H9 (cell line): ENCODE measurements around the gene BZW2. TPM values are rescaled to one million over a fixed set of nuclear protein-coding genes. Genes with fewer than 3 reads are reported as not detected.

ENCODE experiments used
- DNase-seq: peaks from one replicate; pipeline ENCODE4 v3.0.0-alpha.2; 2017
- H2AFZ ChIP-seq: one replicate; pipeline ENCODE4 v1.6.1; 2013; ENCODE audit warnings: mild to moderate bottlenecking, low read length, control low read depth, moderate library complexity
- H2AK5ac ChIP-seq: 2 replicates; pipeline ENCODE4 v1.6.1; 2013; ENCODE audit warnings: low read length, control low read depth, mixed read lengths; ENCODE audit not compliant: insufficient read length
- H2BK120ac ChIP-seq: one replicate; pipeline ENCODE4 v1.6.1; 2013; ENCODE audit warnings: low read depth, mild to moderate bottlenecking, low read length, control low read depth, inconsistent platforms; ENCODE audit not compliant: poor library complexity, severe bottlenecking
- H2BK12ac ChIP-seq: 2 replicates; pipeline ENCODE4 v1.6.1; 2013; ENCODE audit warnings: low read length, control low read depth, mixed read lengths, low read depth; ENCODE audit not compliant: insufficient read length
- H2BK15ac ChIP-seq: 2 replicates; pipeline ENCODE4 v1.6.1; 2013; ENCODE audit warnings: low read depth, low read length, control low read depth
- H2BK20ac ChIP-seq: one replicate; pipeline ENCODE4 v1.6.1; 2013; ENCODE audit warnings: low read depth, mild to moderate bottlenecking, low read length, control low read depth, inconsistent platforms; ENCODE audit not compliant: poor library complexity, severe bottlenecking
- H2BK5ac ChIP-seq: 2 replicates; pipeline ENCODE4 v1.6.1; 2013; ENCODE audit warnings: low read length, control low read depth, mixed read lengths; ENCODE audit not compliant: insufficient read length
- H3K14ac ChIP-seq: 2 replicates; pipeline ENCODE4 v1.6.1; 2013; ENCODE audit warnings: low read length, control low read depth; ENCODE audit not compliant: insufficient read depth
- H3K18ac ChIP-seq: 2 replicates; pipeline ENCODE4 v1.6.1; 2013; ENCODE audit warnings: low read depth, mild to moderate bottlenecking, mixed read lengths, low read length, control low read depth; ENCODE audit not compliant: insufficient read length
- H3K23ac ChIP-seq: 2 replicates; pipeline ENCODE4 v1.6.1; 2013; ENCODE audit warnings: low read length, control low read depth, mixed read lengths, low read depth; ENCODE audit not compliant: insufficient read length
- H3K23me2 ChIP-seq: 2 replicates; pipeline ENCODE4 v1.6.1; 2013; ENCODE audit warnings: low read depth, mild to moderate bottlenecking, mixed read lengths, low read length, control low read depth; ENCODE audit not compliant: insufficient read length, poor library complexity, severe bottlenecking
- H3K27ac ChIP-seq: 2 replicates; pipeline ENCODE4 v1.5.1; 2013; ENCODE audit warnings: low read length, control low read depth, mixed read lengths, low read depth; ENCODE audit not compliant: insufficient read length
- H3K27me3 ChIP-seq: 2 replicates; pipeline ENCODE4 v1.6.1; 2013; ENCODE audit warnings: low read length, control low read depth, inconsistent platforms; ENCODE audit not compliant: insufficient read depth
- H3K4ac ChIP-seq: 2 replicates; pipeline ENCODE4 v1.6.1; 2013; ENCODE audit warnings: low read depth, mild to moderate bottlenecking, control low read depth, inconsistent platforms, low read length, moderate library complexity
- H3K4me1 ChIP-seq: 2 replicates; pipeline ENCODE4 v1.6.1; 2013; ENCODE audit warnings: low read length, control low read depth, inconsistent platforms; ENCODE audit not compliant: insufficient read depth
- H3K4me2 ChIP-seq: 2 replicates; pipeline ENCODE4 v1.6.1; 2013; ENCODE audit warnings: low read length, control low read depth, mixed read lengths; ENCODE audit not compliant: insufficient read length, insufficient read depth
- H3K56ac ChIP-seq: 2 replicates; pipeline ENCODE4 v1.6.1; 2013; ENCODE audit warnings: low read depth, mild to moderate bottlenecking, mixed read lengths, low read length, control low read depth; ENCODE audit not compliant: insufficient read length
- H3K79me1 ChIP-seq: 2 replicates; pipeline ENCODE4 v1.6.1; 2013; ENCODE audit warnings: low read depth, mild to moderate bottlenecking, moderate library complexity, low read length, control low read depth, inconsistent platforms; ENCODE audit not compliant: insufficient read depth, poor library complexity, severe bottlenecking
- H3K79me2 ChIP-seq: 2 replicates; pipeline ENCODE4 v1.6.1; 2013; ENCODE audit warnings: low read length, control low read depth, inconsistent platforms; ENCODE audit not compliant: insufficient read depth
- H3K9ac ChIP-seq: 2 replicates; pipeline ENCODE4 v1.6.1; 2013; ENCODE audit warnings: low read length, control low read depth, mixed read lengths; ENCODE audit not compliant: insufficient read length; ENCODE audit errors: extremely low read depth
- H3K9me3 ChIP-seq: one replicate; pipeline ENCODE4 v1.6.1; 2013; ENCODE audit warnings: low read depth, low read length, inconsistent platforms; ENCODE audit not compliant: control insufficient read depth
- H3T11ph ChIP-seq: one replicate; pipeline ENCODE4 v1.6.1; 2013; ENCODE audit warnings: mild to moderate bottlenecking, low read length, control low read depth, inconsistent platforms
- H4K20me1 ChIP-seq: one replicate; pipeline ENCODE4 v1.6.1; 2013; ENCODE audit not compliant: control insufficient read depth, insufficient read length, insufficient read depth
- H4K5ac ChIP-seq: 2 replicates; pipeline ENCODE4 v1.6.1; 2013; ENCODE audit warnings: low read depth, mild to moderate bottlenecking, mixed read lengths, low read length, control low read depth; ENCODE audit not compliant: insufficient read length
- H4K8ac ChIP-seq: replicated peaks from 2 replicates; pipeline ENCODE4 v1.6.1; 2013; ENCODE audit warnings: low read length, control low read depth, mixed read lengths, low read depth; ENCODE audit not compliant: insufficient read length
- H4K91ac ChIP-seq: 2 replicates; pipeline ENCODE4 v1.6.1; 2013; ENCODE audit warnings: low read depth, mild to moderate bottlenecking, moderate library complexity, mixed read lengths, low read length, control low read depth; ENCODE audit not compliant: insufficient read length
- H3K27ac Mint-ChIP-seq, 3 experiments: 2 replicates in 2 of 3; 3 replicates in 1 of 3; pipeline ENCODE4 v1.8.0; 2020 to 2021; ENCODE audit warnings: mixed read lengths in 3 of 3, mild to moderate bottlenecking in 1 of 3, moderate library complexity in 1 of 3
- H3K27me3 Mint-ChIP-seq: 2 replicates; pipeline ENCODE4 v1.8.0; 2021; ENCODE audit warnings: low read depth, mild to moderate bottlenecking, moderate library complexity, mixed read lengths
- H3K36me3 Mint-ChIP-seq, 3 experiments: 2 replicates in 2 of 3; 3 replicates in 1 of 3; pipeline ENCODE4 v1.8.0; 2020 to 2021; ENCODE audit warnings: low read depth in 3 of 3, mixed read lengths in 3 of 3; ENCODE audit not compliant: insufficient read depth in 1 of 3
- H3K4me1 Mint-ChIP-seq, 2 experiments: 2 replicates each; pipeline ENCODE4 v1.8.0; 2020; ENCODE audit warnings: mixed read lengths in 2 of 2
- H3K4me3 Mint-ChIP-seq, 2 experiments: 2 replicates in 1 of 2; 3 replicates in 1 of 2; pipeline ENCODE4 v1.8.0; 2020 to 2021; ENCODE audit warnings: mild to moderate bottlenecking in 2 of 2, mixed read lengths in 2 of 2, moderate library complexity in 1 of 2
- H3K9me3 Mint-ChIP-seq, 2 experiments: 2 replicates in 1 of 2; 3 replicates in 1 of 2; pipeline ENCODE4 v1.8.0; 2020; ENCODE audit warnings: mild to moderate bottlenecking in 2 of 2, mixed read lengths in 2 of 2, moderate library complexity in 1 of 2
- CTCF ChIP-seq: fragments of 200-600 bp; sonication (generic); conservative IDR thresholded peaks from 3 replicates; pipeline ENCODE4 v1.8.0; 2021; ENCODE audit warnings: antibody characterized with exemption, mild to moderate bottlenecking
- WGBS: extraction: QIAGEN DNeasy Blood & Tissue Kit; methylation state at CpG from one replicate; pipeline ENCODE4 v1.1.7; 2013; ENCODE audit warnings: missing lambda C conversion rate, low lambda C conversion rate, mixed read lengths; ENCODE audit not compliant: insufficient read length; ENCODE audit errors: extremely low coverage; 5-methylcytosine and 5-hydroxymethylcytosine counted together
- total RNA-seq: library from RNA; stranded (reverse); gene quantifications from 2 replicates; pipeline ENCODE4 v1.2.1, GENCODE V29; 2021

The BZW2 gene
- total RNA-seq, 1 experiment from 2014 or later, result 64.6 TPM

GRCh38 chr7:16644157-16644556 is 1.8 kb upstream of the BZW2 start:
- H3K18ac ChIP-seq, result no peak overlapping the region
- no peak overlapping the region for H3T11ph ChIP-seq
- WGBS, result no CpG with 5 or more reads among the region's 4 CpGs
- H3K4me2 ChIP-seq, result peak overlapping the region; percentile 93
- H3K36me3 Mint-ChIP-seq, result peaks cover 0 to 1% (median 0%) of the 10 kb centered on the region in 3 experiments; a peak in 2 of 7 replicates
- H3K9me3 ChIP-seq, result no peaks in the 10 kb centered on the region
- H2BK20ac ChIP-seq, result no peak overlapping the region
- H4K5ac ChIP-seq, result no peak overlapping the region
- H3K14ac ChIP-seq, result no peak overlapping the region
- H3K27ac ChIP-seq, result no peak overlapping the region
- peaks cover 6% of the 10 kb centered on the region; the same call in 1 of the 2 replicates for H3K4me1 ChIP-seq
- H2AFZ ChIP-seq, result no peak overlapping the region
- TF ChIP-seq CTCF, result no peak
- no peak overlapping the region for H2BK12ac ChIP-seq
- peaks cover 18% of the 10 kb centered on the region; the same call in 1 of the 2 replicates for H3K79me2 ChIP-seq
- H2BK5ac ChIP-seq, result no peak overlapping the region
- H3K27ac Mint-ChIP-seq, result no peak overlapping the region
- H3K9me3 Mint-ChIP-seq, result no peaks in the 10 kb centered on the region
- no peak overlapping the region for H2AK5ac ChIP-seq
- H3K56ac ChIP-seq, result no peak overlapping the region
- no peak overlapping the region for H2BK15ac ChIP-seq
- no peak overlapping the region for H4K91ac ChIP-seq
- no peak overlapping the region for H3K9ac ChIP-seq
- no peaks in the 10 kb centered on the region for H4K20me1 ChIP-seq
- no peaks in the 10 kb centered on the region for H3K79me1 ChIP-seq
- H4K8ac ChIP-seq, result no peak overlapping the region
- peaks cover 10% of the 10 kb centered on the region for H3K23me2 ChIP-seq
- DNase-seq, result no peak
- no peak overlapping the region for H3K4ac ChIP-seq
- H3K23ac ChIP-seq, result no peak overlapping the region
- no peaks in the 10 kb centered on the region for H3K27me3 Mint-ChIP-seq
- no peaks in the 10 kb centered on the region for H3K27me3 ChIP-seq
- peak overlapping the region; percentile 99 to 100 for H3K4me3 Mint-ChIP-seq
- peaks cover 35% of the 10 kb centered on the region in 2 experiments for H3K4me1 Mint-ChIP-seq
- H2BK120ac ChIP-seq, result no peak overlapping the region
